ENCODE measurements around the gene DNAH3.

GRCh38 chr16:21185659-21186325 is 35.1 kb upstream of the DNAH3 start:
- TF ChIP-seq, protein P1, sequence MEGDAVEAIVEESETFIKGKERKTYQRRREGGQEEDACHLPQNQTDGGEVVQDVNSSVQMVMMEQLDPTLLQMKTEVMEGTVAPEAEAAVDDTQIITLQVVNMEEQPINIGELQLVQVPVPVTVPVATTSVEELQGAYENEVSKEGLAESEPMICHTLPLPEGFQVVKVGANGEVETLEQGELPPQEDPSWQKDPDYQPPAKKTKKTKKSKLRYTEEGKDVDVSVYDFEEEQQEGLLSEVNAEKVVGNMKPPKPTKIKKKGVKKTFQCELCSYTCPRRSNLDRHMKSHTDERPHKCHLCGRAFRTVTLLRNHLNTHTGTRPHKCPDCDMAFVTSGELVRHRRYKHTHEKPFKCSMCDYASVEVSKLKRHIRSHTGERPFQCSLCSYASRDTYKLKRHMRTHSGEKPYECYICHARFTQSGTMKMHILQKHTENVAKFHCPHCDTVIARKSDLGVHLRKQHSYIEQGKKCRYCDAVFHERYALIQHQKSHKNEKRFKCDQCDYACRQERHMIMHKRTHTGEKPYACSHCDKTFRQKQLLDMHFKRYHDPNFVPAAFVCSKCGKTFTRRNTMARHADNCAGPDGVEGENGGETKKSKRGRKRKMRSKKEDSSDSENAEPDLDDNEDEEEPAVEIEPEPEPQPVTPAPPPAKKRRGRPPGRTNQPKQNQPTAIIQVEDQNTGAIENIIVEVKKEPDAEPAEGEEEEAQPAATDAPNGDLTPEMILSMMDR (IDR thresholded peaks at IDR 0.05), result no peak
- no peak for TF ChIP-seq POLR2A (IDR thresholded peaks at IDR 0.05)
- TF ChIP-seq POLR2AphosphoS5 (IDR thresholded peaks at IDR 0.05), result no peak
